Measurements from ENCODE around the gene RASGRP2.
"Not testable (repeated sequence)": the region's sequence is repeated elsewhere in the genome, so short reads cannot be mapped to it uniquely, and the experiment has no call there.

The RASGRP2 gene

GRCh38 chr11:64717268-64717578 lies 26.7 kb downstream of the RASGRP2 start:
- DNase-seq, result no peak

- DNase-seq, result no peak
Measured at GRCh38 chr11:64716473-64717267, 27.3 kb downstream of the RASGRP2 start.

GRCh38 chr11:64715756-64716472 lies 28.0 kb downstream of the RASGRP2 start:
- DNase-seq, result no peak

GRCh38 chr11:64715110-64715509 lies 28.8 kb downstream of the RASGRP2 start:
- DNase-seq, result no peak

- DNase-seq, result no peak
Measured at GRCh38 chr11:64714666-64715065, 29.3 kb downstream of the RASGRP2 start.

- DNase-seq, result no peak
Measured at GRCh38 chr11:64713781-64714363, 30.1 kb downstream of the RASGRP2 start.

- no peak for DNase-seq
Measured at GRCh38 chr11:64713016-64713707, 30.8 kb downstream of the RASGRP2 start.

- DNase-seq, result no peak
Measured at GRCh38 chr11:64712430-64713015, 31.4 kb downstream of the RASGRP2 start.

GRCh38 chr11:64711956-64712362 lies 32.0 kb downstream of the RASGRP2 start:
- DNase-seq, result no peak

- DNase-seq, result no peak
Measured at GRCh38 chr11:64711138-64711955, 32.6 kb downstream of the RASGRP2 start.

GRCh38 chr11:64710418-64711137 lies 33.4 kb downstream of the RASGRP2 start:
- no peak for DNase-seq

GRCh38 chr11:64705501-64705900 lies 38.4 kb downstream of the RASGRP2 start:
- no peak for DNase-seq

- DNase-seq, result no peak
Measured at GRCh38 chr11:64703048-64703447, 40.9 kb downstream of the RASGRP2 start.

- not testable (repeated sequence) for DNase-seq
Measured at GRCh38 chr11:64701956-64702355, 42.0 kb downstream of the RASGRP2 start.

GRCh38 chr11:64698427-64698826 lies 45.5 kb downstream of the RASGRP2 start:
- no peak for DNase-seq

GRCh38 chr11:64697663-64698375 lies 46.1 kb downstream of the RASGRP2 start:
- no peak for DNase-seq

- DNase-seq, result no peak
Measured at GRCh38 chr11:64696045-64696444, 47.9 kb downstream of the RASGRP2 start.

- no peak for DNase-seq
Measured at GRCh38 chr11:64695548-64695947, 48.4 kb downstream of the RASGRP2 start.

- DNase-seq, result no peak
Measured at GRCh38 chr11:64694821-64695365, 49.0 kb downstream of the RASGRP2 start.

- no peak for DNase-seq
Measured at GRCh38 chr11:64694026-64694755, 49.8 kb downstream of the RASGRP2 start.
